NT2/D1 (cell line): ENCODE results near the gene ODAD3.

Source experiments
- DNase-seq: peaks from one replicate; pipeline ENCODE4 v3.0.0-alpha.2; 2011; ENCODE audit warnings: low read depth, low spot score
- H3K27me3 ChIP-seq: 2 replicates; pipeline ENCODE4 v1.6.0; 2011; ENCODE audit warnings: mild to moderate bottlenecking; ENCODE audit not compliant: insufficient read length, insufficient read depth
- H3K36me3 ChIP-seq: 2 replicates; pipeline ENCODE4 v1.6.1; 2011; ENCODE audit warnings: mild to moderate bottlenecking, low read length, mixed read lengths; ENCODE audit not compliant: insufficient read depth, insufficient read length
- H3K4me1 ChIP-seq: 2 replicates; pipeline ENCODE4 v1.5.1; 2011; ENCODE audit not compliant: insufficient read depth, insufficient read length
- H3K4me3 ChIP-seq: 2 replicates; pipeline ENCODE4 v1.5.1; 2011; ENCODE audit warnings: low read depth; ENCODE audit not compliant: insufficient read length
- H3K9ac ChIP-seq: 2 replicates; pipeline ENCODE4 v1.6.0; 2011; ENCODE audit warnings: low read depth; ENCODE audit not compliant: insufficient read length
- H3K9me3 ChIP-seq: 2 replicates; pipeline ENCODE4 v1.5.1; 2011; ENCODE audit warnings: mild to moderate bottlenecking, low read length; ENCODE audit not compliant: insufficient read depth
- SUZ12 ChIP-seq: IDR thresholded peaks from 2 replicates; pipeline ENCODE4 v1.6.1; 2011; ENCODE audit not compliant: insufficient read length, insufficient read depth; ENCODE audit errors: extremely low read depth
- YY1 ChIP-seq: IDR thresholded peaks from 2 replicates; pipeline ENCODE4 v1.6.1; 2011; ENCODE audit not compliant: insufficient read length, insufficient read depth
- ZNF274 ChIP-seq: IDR thresholded peaks from 2 replicates; pipeline ENCODE4 v1.6.1; 2011; ENCODE audit warnings: mild to moderate bottlenecking, low read depth, low read length

The ODAD3 gene

GRCh38 chr19:11435057-11435832 is at the start of gene ODAD3, which contains the start of gene PRKCSH:
Gene ODAD3 (minus strand): TSS chr19:11435121. CDS start chr19:11435016, 105 bp downstream.
Gene PRKCSH (plus strand): TSS chr19:11435635. CDS start chr19:11436118, 483 bp downstream.
- no peaks in the 10 kb centered on the region for H3K27me3 ChIP-seq
- peaks cover 35% of the 10 kb centered on the region for H3K36me3 ChIP-seq
- no peaks in the 10 kb centered on the region for H3K9me3 ChIP-seq
- no peak for TF ChIP-seq SUZ12
- peak; percentile 100 for TF ChIP-seq YY1
- H3K9ac ChIP-seq, result peak within 1 kb of the TSS; percentile 97
- peak within 1 kb of the TSS; percentile 88 for H3K4me3 ChIP-seq
- H3K4me1 ChIP-seq, result peaks cover 10% of the 10 kb centered on the region
- DNase-seq, result peak; percentile 99

DNA sequence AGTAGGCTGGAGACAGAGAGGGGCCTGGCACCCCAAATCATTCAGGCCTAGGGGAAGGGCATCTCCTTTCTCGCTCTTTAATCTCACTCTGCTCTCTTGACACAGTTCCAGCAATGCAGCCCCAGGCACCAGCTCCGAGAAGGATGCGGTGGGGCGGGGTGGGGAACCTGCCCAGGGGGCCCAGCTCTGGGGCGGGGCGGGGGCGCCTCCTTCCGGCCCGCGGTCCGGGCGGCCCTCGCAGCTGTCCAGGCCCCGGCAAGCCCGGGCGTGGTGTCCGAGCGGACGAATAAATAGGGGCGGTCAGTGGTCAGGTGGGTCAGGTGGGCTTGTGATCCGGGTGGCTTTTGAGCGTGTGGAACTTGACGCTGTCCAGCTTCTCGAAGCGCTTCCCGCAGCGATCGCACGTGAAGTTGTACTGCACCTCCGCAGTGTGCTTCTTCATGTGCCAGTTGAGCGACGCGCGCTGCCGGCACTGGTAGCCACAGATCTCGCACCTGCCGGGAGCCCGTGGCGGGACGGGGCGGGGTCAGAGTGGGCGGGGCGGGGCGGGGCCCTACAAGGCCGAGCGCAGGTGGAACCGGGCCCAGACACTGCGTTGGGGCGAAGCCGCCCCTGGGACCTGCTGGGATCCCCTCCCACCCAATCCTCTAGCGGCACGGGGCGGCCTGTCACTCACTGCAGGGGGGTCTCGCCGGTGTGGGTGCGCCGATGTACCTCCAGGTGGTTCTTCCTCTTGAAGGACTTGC is 48.6 kb upstream of the ODAD3 start:
- no peak overlapping the region for H3K9ac ChIP-seq
- H3K4me3 ChIP-seq, result no peak overlapping the region
- H3K36me3 ChIP-seq, result peaks cover 7% of the 10 kb centered on the region
- DNase-seq, result no peak
- H3K27me3 ChIP-seq, result peaks cover 30% of the 10 kb centered on the region
- peaks cover 16% of the 10 kb centered on the region for H3K4me1 ChIP-seq
- no peak for TF ChIP-seq YY1
- TF ChIP-seq ZNF274, result no peak
- TF ChIP-seq SUZ12, result no peak
- no peaks in the 10 kb centered on the region for H3K9me3 ChIP-seq

GRCh38 chr19:11482384-11483050 is 47.6 kb upstream of the ODAD3 start:
- H3K4me1 ChIP-seq, result peaks cover 16% of the 10 kb centered on the region
- TF ChIP-seq ZNF274 (no peak), YY1 (no peak), SUZ12 (no peak)
- peak overlapping the region; percentile 46 for H3K4me3 ChIP-seq
- no peak for DNase-seq
- H3K9ac ChIP-seq, result peak overlapping the region; percentile 64
- peaks cover 31% of the 10 kb centered on the region for H3K27me3 ChIP-seq
- H3K9me3 ChIP-seq, result no peaks in the 10 kb centered on the region
- H3K36me3 ChIP-seq, result peaks cover 6% of the 10 kb centered on the region

- H3K9ac ChIP-seq, result peak overlapping the region; percentile 64
- peak overlapping the region; percentile 46 for H3K4me3 ChIP-seq
- no peaks in the 10 kb centered on the region for H3K9me3 ChIP-seq
- H3K27me3 ChIP-seq, result peaks cover 31% of the 10 kb centered on the region
- peaks cover 2% of the 10 kb centered on the region for H3K36me3 ChIP-seq
- H3K4me1 ChIP-seq, result peaks cover 16% of the 10 kb centered on the region
- TF ChIP-seq ZNF274 (no peak), SUZ12 (no peak), YY1 (no peak)
- DNase-seq, result peak; percentile 76
Observed at GRCh38 chr19:11481534-11482383, 46.8 kb upstream of the ODAD3 start.

DNA sequence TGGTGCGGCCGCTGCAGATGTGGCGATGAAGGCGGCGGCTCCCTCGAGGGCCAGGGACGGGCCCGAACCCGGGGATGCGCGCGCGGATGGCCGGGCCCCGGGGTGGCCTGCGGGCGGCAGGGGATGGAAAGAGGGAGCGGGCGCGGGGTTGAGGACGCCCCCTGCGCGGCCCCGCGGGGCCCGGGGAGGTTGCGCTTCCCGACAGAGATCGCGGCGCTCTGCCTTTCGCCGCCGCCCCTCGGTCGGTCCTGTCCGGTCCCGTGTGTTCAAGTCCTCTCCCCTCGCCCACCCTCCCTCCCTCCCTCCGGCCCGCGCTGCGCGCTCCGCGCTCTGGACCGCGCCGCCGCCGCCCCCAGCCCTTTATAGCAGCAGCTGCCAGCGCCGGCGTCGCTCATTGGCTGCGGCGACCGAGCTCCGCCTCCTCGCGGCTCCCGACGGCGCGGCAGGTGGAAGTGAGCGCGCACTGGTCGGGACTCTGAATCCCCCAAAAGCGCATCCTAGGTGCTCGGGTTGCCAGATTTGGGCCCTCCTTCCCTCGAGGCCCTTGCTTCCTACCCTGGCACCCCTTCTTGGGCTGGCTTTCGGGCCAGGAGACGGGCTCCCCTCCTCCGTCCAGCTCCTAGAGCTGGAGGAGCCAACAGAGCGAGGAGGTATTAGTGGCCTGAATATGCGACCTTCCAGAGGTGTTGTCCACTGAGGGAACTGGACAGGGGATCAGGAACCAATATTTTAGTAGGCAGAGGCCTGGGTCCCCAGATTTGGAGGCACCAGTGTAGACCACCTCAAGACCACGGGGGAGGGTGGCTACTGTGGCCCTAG is 46.0 kb upstream of the ODAD3 start, which contains the start of gene ELAVL3:
Gene ELAVL3, minus strand, starts transcription at position 332 of the 819 bp plus-strand sequence. CDS start 438 bp downstream, outside the sequence.
- H3K36me3 ChIP-seq, result peaks cover 2% of the 10 kb centered on the region
- DNase-seq, result peak; percentile 33
- H3K27me3 ChIP-seq, result peaks cover 31% of the 10 kb centered on the region
- peak within 1 kb of the TSS; percentile 42 for H3K9ac ChIP-seq
- H3K4me3 ChIP-seq, result peak within 1 kb of the TSS; percentile 43
- TF ChIP-seq ZNF274, result no peak
- no peak for TF ChIP-seq SUZ12
- no peak for TF ChIP-seq YY1
- peaks cover 16% of the 10 kb centered on the region for H3K4me1 ChIP-seq
- no peaks in the 10 kb centered on the region for H3K9me3 ChIP-seq
